Activated effector memory CD4-positive, alpha-beta T cell treated with Interleukin-2 at 50 U/mL for 16 hours (primary cell): Measurements from ENCODE around the gene SIVA1.

Source experiments
- DNase-seq: peaks from one replicate; pipeline ENCODE4 v3.0.0-alpha.2; 2020

Gene SIVA1

GRCh38 chr14:104751539-104752422, 1.2 kb upstream of the SIVA1 start:
- DNase-seq: no peak

- DNase-seq: no peak
These were observed 568 bp upstream of the SIVA1 start for GRCh38 chr14:104752423-104752734.

GRCh38 chr14:104753528-104754212, 723 bp downstream of the SIVA1 start:
- no peak for DNase-seq

- DNase-seq: no peak
These were observed 1.4 kb downstream of the SIVA1 start for GRCh38 chr14:104754213-104754851.

- DNase-seq: no peak
These were observed 2.7 kb downstream of the SIVA1 start for GRCh38 chr14:104755621-104756020.

GRCh38 chr14:104756477-104757237, 3.7 kb downstream of the SIVA1 start:
- DNase-seq: no peak

GRCh38 chr14:104757238-104757585, 4.3 kb downstream of the SIVA1 start:
- DNase-seq: no peak

GRCh38 chr14:104757681-104758392, 4.9 kb downstream of the SIVA1 start:
- DNase-seq: no peak

GRCh38 chr14:104758981-104759969, 6.3 kb downstream of the SIVA1 start:
- no peak for DNase-seq

GRCh38 chr14:104765517-104765916, 12.6 kb downstream of the SIVA1 start:
- no peak for DNase-seq

- no peak for DNase-seq
These were observed 13.4 kb downstream of the SIVA1 start for GRCh38 chr14:104766256-104766862.

- DNase-seq: no peak
These were observed 14.1 kb downstream of the SIVA1 start for GRCh38 chr14:104766863-104767633.

- no peak for DNase-seq
These were observed 14.6 kb downstream of the SIVA1 start for GRCh38 chr14:104767634-104767918.

- peak; percentile 81 for DNase-seq
These were observed 15.7 kb downstream of the SIVA1 start for GRCh38 chr14:104768437-104769323.

GRCh38 chr14:104769324-104770071, 16.6 kb downstream of the SIVA1 start:
- no peak for DNase-seq

- no peak for DNase-seq
These were observed 17.2 kb downstream of the SIVA1 start for GRCh38 chr14:104770072-104770579.

- no peak for DNase-seq
These were observed 17.9 kb downstream of the SIVA1 start for GRCh38 chr14:104770851-104771272.

GRCh38 chr14:104771374-104771773, 18.4 kb downstream of the SIVA1 start:
- no peak for DNase-seq
